GM08714 (cell line): ENCODE measurements around the gene RFX1.

Experiments
- H3K4me3 ChIP-seq: fragments of 200-500 bp; sonication (Bioruptor generic); 2 replicates; pipeline ENCODE4 v1.5.1; 2014; ENCODE audit warnings: mild to moderate bottlenecking, low read length, inconsistent platforms
- ZNF274 ChIP-seq: IDR thresholded peaks from 2 replicates; pipeline ENCODE4 v1.6.1; 2012; ENCODE audit warnings: mild to moderate bottlenecking, low read depth, low read length

RFX1 gene

GRCh38 chr19:13966684-13967128 lies 39.4 kb downstream of the RFX1 start:
- H3K4me3 ChIP-seq: no peak overlapping the region
- TF ChIP-seq ZNF274: no peak

- TF ChIP-seq ZNF274: no peak
- no peak overlapping the region for H3K4me3 ChIP-seq
These were observed 40.0 kb downstream of the RFX1 start for GRCh38 chr19:13965926-13966683.

GRCh38 chr19:13965377-13965896 lies 40.7 kb downstream of the RFX1 start:
- no peak for TF ChIP-seq ZNF274
- H3K4me3 ChIP-seq: no peak overlapping the region

GRCh38 chr19:13964776-13965175 lies 41.3 kb downstream of the RFX1 start:
- TF ChIP-seq ZNF274: no peak
- no peak overlapping the region for H3K4me3 ChIP-seq

GRCh38 chr19:13963603-13964105 lies 42.5 kb downstream of the RFX1 start:
- TF ChIP-seq ZNF274: no peak
- no peak overlapping the region for H3K4me3 ChIP-seq

GRCh38 chr19:13962699-13963602 lies 43.2 kb downstream of the RFX1 start:
- H3K4me3 ChIP-seq: no peak overlapping the region
- no peak for TF ChIP-seq ZNF274

GRCh38 chr19:13961826-13962698 lies 44.1 kb downstream of the RFX1 start:
- H3K4me3 ChIP-seq: no peak overlapping the region
- TF ChIP-seq ZNF274: no peak

- TF ChIP-seq ZNF274: no peak
These were observed 45.0 kb downstream of the RFX1 start for GRCh38 chr19:13960863-13961784.

GRCh38 chr19:13959962-13960862 lies 45.9 kb downstream of the RFX1 start:
- H3K4me3 ChIP-seq: no peak overlapping the region
- no peak for TF ChIP-seq ZNF274

More at GRCh38 chr19:13960863-13961784, 45.0 kb downstream of the RFX1 start:
- H3K4me3 ChIP-seq: no peak overlapping the region

- TF ChIP-seq ZNF274: no peak
- no peak overlapping the region for H3K4me3 ChIP-seq
These were observed 46.8 kb downstream of the RFX1 start for GRCh38 chr19:13959141-13959961.

- no peak overlapping the region for H3K4me3 ChIP-seq
- TF ChIP-seq ZNF274: no peak
These were observed 48.1 kb downstream of the RFX1 start for GRCh38 chr19:13958043-13958442.
